GM21723 (cell line): ENCODE data around the gene EXOC4.

Source experiments
- ATAC-seq: cut with Tn5 transposase; IDR thresholded peaks from one replicate; pipeline ENCODE4 v1.9.1; 2021; ENCODE audit warnings: mild to moderate bottlenecking, moderate library complexity; ENCODE audit not compliant: unreplicated experiment

The EXOC4 gene

GRCh38 chr7:133482599-133482998 lies 229.7 kb downstream of the EXOC4 start:
- no peak for ATAC-seq

- no peak for ATAC-seq
Observed at GRCh38 chr7:133484086-133484485, 231.2 kb downstream of the EXOC4 start.

DNA sequence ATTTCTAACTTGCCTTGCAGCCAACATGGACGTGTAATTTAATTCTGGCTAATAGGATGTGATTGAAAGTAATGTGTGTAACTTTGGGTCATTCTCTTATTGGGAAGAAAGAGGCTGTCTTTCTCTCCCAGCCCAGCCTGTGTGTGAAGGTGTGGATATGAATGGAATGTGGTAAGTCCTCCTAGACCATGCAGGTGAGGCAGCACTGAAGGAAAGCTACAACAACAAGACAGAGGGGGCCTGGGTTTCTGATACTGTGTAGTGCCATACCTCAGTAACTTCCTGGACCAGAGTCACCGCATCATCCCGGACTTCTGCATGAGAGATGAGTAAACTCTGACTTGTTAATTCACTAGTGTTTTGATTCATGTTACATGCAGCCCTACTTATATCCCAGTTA lies 237.0 kb downstream of the EXOC4 start:
- ATAC-seq: no peak

- no peak for ATAC-seq
Observed at GRCh38 chr7:133491201-133491691, 238.4 kb downstream of the EXOC4 start.

- ATAC-seq: no peak
Observed at GRCh38 chr7:133491846-133492652, 239.2 kb downstream of the EXOC4 start.

DNA sequence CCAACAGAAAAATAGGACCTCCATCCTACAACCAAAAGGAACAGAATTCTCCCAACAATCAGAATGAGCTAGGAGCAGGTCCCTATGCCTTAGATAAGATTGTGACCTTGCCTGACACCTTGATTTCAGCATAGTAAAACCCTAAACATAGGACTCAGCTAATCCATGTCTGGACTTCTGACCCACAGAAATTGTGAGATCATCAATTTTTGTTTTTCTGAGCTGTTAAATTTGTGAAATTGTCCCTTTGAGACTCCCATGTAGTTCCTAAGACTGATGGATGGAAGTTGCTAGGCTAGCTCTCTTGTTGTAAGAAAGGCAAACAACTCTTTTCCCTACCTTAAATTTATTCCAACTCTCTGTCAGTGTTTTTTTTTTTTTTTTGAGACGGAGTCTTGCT lies 244.2 kb downstream of the EXOC4 start:
- no peak for ATAC-seq

GRCh38 chr7:133501771-133502170 lies 248.9 kb downstream of the EXOC4 start:
- no peak for ATAC-seq

GRCh38 chr7:133502498-133502897 lies 249.6 kb downstream of the EXOC4 start:
- ATAC-seq: no peak

- no peak for ATAC-seq
Observed at GRCh38 chr7:133502972-133503371, 250.1 kb downstream of the EXOC4 start.

- no peak for ATAC-seq
Observed at GRCh38 chr7:133504825-133505224, 251.9 kb downstream of the EXOC4 start.

GRCh38 chr7:133509822-133510221 lies 256.9 kb downstream of the EXOC4 start:
- no peak for ATAC-seq

- no peak for ATAC-seq
Observed at GRCh38 chr7:133510326-133511055, 257.6 kb downstream of the EXOC4 start.

- ATAC-seq: no peak
Observed at GRCh38 chr7:133511252-133511651, 258.4 kb downstream of the EXOC4 start.

DNA sequence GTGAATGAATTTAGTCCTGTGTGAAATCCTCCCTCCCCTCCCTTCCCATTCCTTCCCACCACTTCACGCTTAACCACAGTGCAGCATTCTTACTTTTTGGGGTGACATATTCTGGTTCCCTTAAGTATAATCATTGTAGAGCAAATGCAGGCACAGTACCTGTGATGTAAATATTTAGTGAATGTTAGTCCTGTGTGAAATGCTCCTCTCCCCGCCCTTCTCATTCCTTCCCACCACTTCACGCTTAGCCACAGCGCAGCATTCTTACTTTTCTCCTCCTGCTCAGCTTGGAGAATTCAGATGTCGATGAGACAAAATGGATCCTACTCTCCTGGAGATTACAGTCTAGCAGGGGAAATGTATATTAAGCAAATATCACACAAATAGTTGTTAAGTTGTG lies 258.8 kb downstream of the EXOC4 start:
- no peak for ATAC-seq

GRCh38 chr7:133512560-133512959 lies 259.7 kb downstream of the EXOC4 start:
- no peak for ATAC-seq

DNA sequence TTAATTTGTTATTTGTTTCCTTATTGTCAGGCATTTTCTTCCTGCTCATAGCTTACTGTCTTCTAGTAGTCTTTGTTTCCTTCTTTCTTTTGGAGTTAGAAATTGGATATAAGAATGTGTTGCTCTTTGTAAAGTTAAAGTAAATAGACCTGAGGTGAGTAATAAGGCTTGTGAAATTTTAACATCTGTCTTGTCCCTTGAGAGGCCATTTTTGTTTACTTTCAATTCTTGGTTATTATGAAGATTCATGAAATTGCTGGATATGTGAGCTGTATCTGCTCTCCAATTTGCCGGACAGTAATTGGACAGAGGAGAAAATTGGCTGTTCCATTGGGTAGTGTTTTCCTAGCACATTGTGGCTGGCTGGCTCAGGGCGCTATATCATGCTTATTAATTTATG lies 260.7 kb downstream of the EXOC4 start:
- no peak for ATAC-seq

GRCh38 chr7:133514551-133514950 lies 261.7 kb downstream of the EXOC4 start:
- ATAC-seq: no peak

GRCh38 chr7:133517766-133518165 lies 264.9 kb downstream of the EXOC4 start:
- no peak for ATAC-seq

GRCh38 chr7:133518718-133519117 lies 265.8 kb downstream of the EXOC4 start:
- no peak for ATAC-seq

DNA sequence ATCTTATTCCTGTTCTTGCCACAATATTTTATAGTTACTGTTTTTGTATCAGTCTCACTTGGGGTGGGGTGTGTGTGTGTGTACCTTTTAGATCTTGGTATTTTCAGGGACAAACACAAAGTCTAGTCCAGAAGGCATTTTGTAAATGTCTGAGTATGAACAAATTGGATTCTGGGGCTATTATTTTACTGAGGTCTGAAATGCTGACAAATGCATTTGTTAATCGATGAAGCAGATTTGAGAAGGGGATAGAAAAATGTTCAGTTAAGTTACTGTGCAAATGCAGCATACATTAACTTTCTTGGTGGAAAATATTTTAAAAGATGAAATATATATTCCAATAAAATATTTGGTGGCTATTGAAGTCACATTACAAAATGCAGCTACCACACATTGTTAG lies 267.4 kb downstream of the EXOC4 start:
- ATAC-seq: no peak

- ATAC-seq: no peak
Observed at GRCh38 chr7:133522501-133522900, 269.6 kb downstream of the EXOC4 start.

DNA sequence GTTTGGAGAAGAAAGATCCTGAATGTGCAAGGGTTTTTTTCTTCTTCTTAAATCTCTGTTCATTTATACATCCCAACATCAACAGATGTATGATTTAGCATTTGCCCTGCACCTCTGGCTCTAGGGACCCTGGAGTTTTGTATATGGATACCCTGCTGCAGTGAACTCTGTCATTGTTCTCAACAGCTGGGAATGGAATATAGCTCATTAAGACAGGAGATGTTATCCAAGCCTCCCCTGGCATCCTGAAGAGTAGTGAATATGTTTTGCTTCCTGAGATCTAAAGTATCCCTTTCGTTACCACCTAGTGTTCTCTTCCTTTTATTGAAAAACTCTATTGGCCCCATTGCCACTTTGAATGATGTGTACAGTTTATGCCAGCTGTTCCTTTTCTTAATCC lies 275.9 kb downstream of the EXOC4 start:
- no peak for ATAC-seq
